WTC11 (cell line): ENCODE results near the gene CLCN6. TPM values are rescaled to one million over a fixed set of nuclear protein-coding genes. Genes with fewer than 3 reads are reported as not detected.

Experiments used
- ATAC-seq: fragments of 200-7000 bp; cut with Tn5 transposase; 2 replicates; pipeline ENCODE4 v1.10.0; 2021; ENCODE audit warnings: mild to moderate bottlenecking, moderate library complexity
- CTCF ChIA-PET: fragments of 300-600 bp; sonication (Branson Sonifier 250); formaldehyde crosslinking; loops from one replicate; lab custom pipeline; 2021; ENCODE audit warnings: antibody characterized with exemption; lab: Charles Lee
- POLR2A ChIA-PET: fragments of 350-600 bp; sonication (Branson Sonifier 250); formaldehyde crosslinking; loops from one replicate; lab custom pipeline; 2021; ENCODE audit warnings: antibody characterized with exemption; lab: Charles Lee
- DNase-seq: peaks from one replicate; pipeline ENCODE4 v3.0.0; 2021; ENCODE audit warnings: low spot score
- H3K27ac Mint-ChIP-seq: 2 replicates; pipeline ENCODE4 v1.8.0; 2021; ENCODE audit warnings: mixed read lengths
- H3K27me3 Mint-ChIP-seq: 2 replicates; pipeline ENCODE4 v1.8.0; 2021; ENCODE audit warnings: low read depth, mild to moderate bottlenecking, moderate library complexity, mixed read lengths
- H3K36me3 Mint-ChIP-seq: 2 replicates; pipeline ENCODE4 v1.8.0; 2021; ENCODE audit warnings: mixed read lengths
- H3K4me1 Mint-ChIP-seq: 2 replicates; pipeline ENCODE4 v1.8.0; 2022; ENCODE audit warnings: mixed read lengths
- H3K4me3 Mint-ChIP-seq: 2 replicates; pipeline ENCODE4 v1.8.0; 2021; ENCODE audit warnings: mild to moderate bottlenecking, moderate library complexity, mixed read lengths
- H3K9me3 Mint-ChIP-seq: 2 replicates; pipeline ENCODE4 v1.8.0; 2021; ENCODE audit warnings: mixed read lengths
- CREB1 ChIP-seq: sonication (generic); formaldehyde crosslinking; IDR thresholded peaks from 2 replicates; pipeline ENCODE4 v1.8.0; 2023; ENCODE audit warnings: mild to moderate bottlenecking, missing genetic modification reagents
- CTCF ChIP-seq: fragments of 200-600 bp; IDR thresholded peaks from 2 replicates; pipeline ENCODE4 v1.8.0; 2022; ENCODE audit warnings: antibody characterized with exemption
- E2F5 ChIP-seq: sonication (generic); formaldehyde crosslinking; IDR thresholded peaks from 2 replicates; pipeline ENCODE4 v1.8.1; 2022; ENCODE audit warnings: mild to moderate bottlenecking, moderate library complexity, missing genetic modification reagents
- FOXP1 ChIP-seq: sonication (generic); formaldehyde crosslinking; IDR thresholded peaks from 2 replicates; pipeline ENCODE4 v1.8.0; 2022; ENCODE audit warnings: missing genetic modification reagents, mild to moderate bottlenecking, moderate library complexity, borderline replicate concordance
- GABPB1 ChIP-seq: sonication (generic); formaldehyde crosslinking; IDR thresholded peaks from 2 replicates; pipeline ENCODE4 v1.8.1; 2023; ENCODE audit warnings: mild to moderate bottlenecking, missing genetic modification reagents
- GRHL2 ChIP-seq: fragments of 250-450 bp; sonication (Bioruptor Pico); IDR thresholded peaks from 2 replicates; pipeline ENCODE4 v1.8.0; 2022; ENCODE audit warnings: mild to moderate bottlenecking, moderate library complexity; ENCODE audit not compliant: insufficient replicate concordance, severe bottlenecking
- IRF2 ChIP-seq: sonication (generic); formaldehyde crosslinking; IDR thresholded peaks from 2 replicates; pipeline ENCODE4 v1.8.0; 2022; ENCODE audit warnings: low read depth, missing genetic modification reagents, borderline replicate concordance
- KAT7 ChIP-seq: sonication (generic); formaldehyde crosslinking; IDR thresholded peaks from 2 replicates; pipeline ENCODE4 v1.8.1; 2023; ENCODE audit warnings: missing genetic modification reagents, mild to moderate bottlenecking, borderline replicate concordance
- RELA ChIP-seq: sonication (generic); formaldehyde crosslinking; IDR thresholded peaks from 2 replicates; pipeline ENCODE4 v1.8.1; 2022; ENCODE audit warnings: missing genetic modification reagents, mild to moderate bottlenecking, borderline replicate concordance
- SMAD4 ChIP-seq: sonication (generic); formaldehyde crosslinking; IDR thresholded peaks from 2 replicates; pipeline ENCODE4 v1.8.0; 2022; ENCODE audit warnings: mild to moderate bottlenecking, missing genetic modification reagents
- TCF7 ChIP-seq: sonication (generic); formaldehyde crosslinking; IDR thresholded peaks from 2 replicates; pipeline ENCODE4 v1.8.0; 2022; ENCODE audit warnings: mild to moderate bottlenecking, low read depth, missing genetic modification reagents, moderate library complexity
- TEAD1 ChIP-seq: sonication (generic); formaldehyde crosslinking; IDR thresholded peaks from 2 replicates; pipeline ENCODE4 v1.8.0; 2022; ENCODE audit warnings: mild to moderate bottlenecking, missing genetic modification reagents
- ZNF423 ChIP-seq: fragments of 250-450 bp; sonication (Bioruptor Pico); IDR thresholded peaks from 2 replicates; pipeline ENCODE4 v2.1.2; 2022; ENCODE audit warnings: mild to moderate bottlenecking, moderate library complexity
- total RNA-seq: library from RNA; stranded (reverse); gene quantifications from 3 replicates; pipeline ENCODE4 v1.2.3, GENCODE V29; 2021
- TF ChIP-seq, protein P1 (sequence below): sonication (generic); formaldehyde crosslinking; conservative IDR thresholded peaks from 2 replicates; pipeline ENCODE4 v1.8.1; 2023; ENCODE audit warnings: mild to moderate bottlenecking, low read depth, missing genetic modification reagents, moderate library complexity
- TF ChIP-seq, protein P2 (sequence below): sonication (generic); formaldehyde crosslinking; IDR thresholded peaks from 2 replicates; pipeline ENCODE4 v1.8.1; 2023; ENCODE audit warnings: mild to moderate bottlenecking, missing genetic modification reagents, moderate library complexity
- TF ChIP-seq, protein P3 (sequence below): sonication (generic); formaldehyde crosslinking; IDR thresholded peaks from 2 replicates; pipeline ENCODE4 v1.8.1; 2023; ENCODE audit warnings: mild to moderate bottlenecking, missing genetic modification reagents
- TF ChIP-seq, protein P4 (sequence below): fragments of 250-450 bp; sonication (Bioruptor Pico); IDR thresholded peaks from 2 replicates; pipeline ENCODE4 v1.9.0; 2021; ENCODE audit warnings: mild to moderate bottlenecking, borderline replicate concordance
- TF ChIP-seq, protein P5 (sequence below): fragments of 250-450 bp; sonication (Bioruptor Pico); IDR thresholded peaks from 2 replicates; pipeline ENCODE4 v2.1.2; 2022; ENCODE audit warnings: mild to moderate bottlenecking, moderate library complexity

CLCN6 gene
- total RNA-seq, 1 experiment from 2014 or later, result 22.3 TPM

- no peaks in the 10 kb centered on the region for H3K36me3 Mint-ChIP-seq
- ATAC-seq (peak; percentile 43), DNase-seq (no peak)
- ChIA-PET POLR2A (no interaction called here), CTCF (interaction anchor here (0.7 to 1.0 kb wide), 2 partner anchors 16 to 105 kb away, joined by 3 to 4 read pairs; partner anchors contain the start of gene FBXO6)
- H3K4me3 Mint-ChIP-seq, result no peak overlapping the region
- no peak for TF ChIP-seq ZNF423 (CRISPR knock-in tag)
- TF ChIP-seq, protein P1, sequence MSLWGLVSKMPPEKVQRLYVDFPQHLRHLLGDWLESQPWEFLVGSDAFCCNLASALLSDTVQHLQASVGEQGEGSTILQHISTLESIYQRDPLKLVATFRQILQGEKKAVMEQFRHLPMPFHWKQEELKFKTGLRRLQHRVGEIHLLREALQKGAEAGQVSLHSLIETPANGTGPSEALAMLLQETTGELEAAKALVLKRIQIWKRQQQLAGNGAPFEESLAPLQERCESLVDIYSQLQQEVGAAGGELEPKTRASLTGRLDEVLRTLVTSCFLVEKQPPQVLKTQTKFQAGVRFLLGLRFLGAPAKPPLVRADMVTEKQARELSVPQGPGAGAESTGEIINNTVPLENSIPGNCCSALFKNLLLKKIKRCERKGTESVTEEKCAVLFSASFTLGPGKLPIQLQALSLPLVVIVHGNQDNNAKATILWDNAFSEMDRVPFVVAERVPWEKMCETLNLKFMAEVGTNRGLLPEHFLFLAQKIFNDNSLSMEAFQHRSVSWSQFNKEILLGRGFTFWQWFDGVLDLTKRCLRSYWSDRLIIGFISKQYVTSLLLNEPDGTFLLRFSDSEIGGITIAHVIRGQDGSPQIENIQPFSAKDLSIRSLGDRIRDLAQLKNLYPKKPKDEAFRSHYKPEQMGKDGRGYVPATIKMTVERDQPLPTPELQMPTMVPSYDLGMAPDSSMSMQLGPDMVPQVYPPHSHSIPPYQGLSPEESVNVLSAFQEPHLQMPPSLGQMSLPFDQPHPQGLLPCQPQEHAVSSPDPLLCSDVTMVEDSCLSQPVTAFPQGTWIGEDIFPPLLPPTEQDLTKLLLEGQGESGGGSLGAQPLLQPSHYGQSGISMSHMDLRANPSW (CRISPR knock-in tag), result no peak
- no peak for TF ChIP-seq KAT7 (CRISPR knock-in tag)
- TF ChIP-seq FOXP1 (CRISPR knock-in tag), result no peak
- TF ChIP-seq, protein P2, sequence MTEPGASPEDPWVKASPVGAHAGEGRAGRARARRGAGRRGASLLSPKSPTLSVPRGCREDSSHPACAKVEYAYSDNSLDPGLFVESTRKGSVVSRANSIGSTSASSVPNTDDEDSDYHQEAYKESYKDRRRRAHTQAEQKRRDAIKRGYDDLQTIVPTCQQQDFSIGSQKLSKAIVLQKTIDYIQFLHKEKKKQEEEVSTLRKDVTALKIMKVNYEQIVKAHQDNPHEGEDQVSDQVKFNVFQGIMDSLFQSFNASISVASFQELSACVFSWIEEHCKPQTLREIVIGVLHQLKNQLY (CRISPR knock-in tag), result no peak
- no peak for TF ChIP-seq GRHL2 (CRISPR knock-in tag)
- TF ChIP-seq, protein P3, sequence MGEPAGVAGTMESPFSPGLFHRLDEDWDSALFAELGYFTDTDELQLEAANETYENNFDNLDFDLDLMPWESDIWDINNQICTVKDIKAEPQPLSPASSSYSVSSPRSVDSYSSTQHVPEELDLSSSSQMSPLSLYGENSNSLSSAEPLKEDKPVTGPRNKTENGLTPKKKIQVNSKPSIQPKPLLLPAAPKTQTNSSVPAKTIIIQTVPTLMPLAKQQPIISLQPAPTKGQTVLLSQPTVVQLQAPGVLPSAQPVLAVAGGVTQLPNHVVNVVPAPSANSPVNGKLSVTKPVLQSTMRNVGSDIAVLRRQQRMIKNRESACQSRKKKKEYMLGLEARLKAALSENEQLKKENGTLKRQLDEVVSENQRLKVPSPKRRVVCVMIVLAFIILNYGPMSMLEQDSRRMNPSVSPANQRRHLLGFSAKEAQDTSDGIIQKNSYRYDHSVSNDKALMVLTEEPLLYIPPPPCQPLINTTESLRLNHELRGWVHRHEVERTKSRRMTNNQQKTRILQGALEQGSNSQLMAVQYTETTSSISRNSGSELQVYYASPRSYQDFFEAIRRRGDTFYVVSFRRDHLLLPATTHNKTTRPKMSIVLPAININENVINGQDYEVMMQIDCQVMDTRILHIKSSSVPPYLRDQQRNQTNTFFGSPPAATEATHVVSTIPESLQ (CRISPR knock-in tag), result no peak
- no peak for TF ChIP-seq TEAD1 (CRISPR knock-in tag)
- TF ChIP-seq SMAD4 (CRISPR knock-in tag), result no peak
- TF ChIP-seq CREB1 (CRISPR knock-in tag), result no peak
- TF ChIP-seq TCF7 (CRISPR knock-in tag), result no peak
- no peak for TF ChIP-seq RELA (CRISPR knock-in tag)
- no peak for TF ChIP-seq E2F5
- TF ChIP-seq, protein P4, sequence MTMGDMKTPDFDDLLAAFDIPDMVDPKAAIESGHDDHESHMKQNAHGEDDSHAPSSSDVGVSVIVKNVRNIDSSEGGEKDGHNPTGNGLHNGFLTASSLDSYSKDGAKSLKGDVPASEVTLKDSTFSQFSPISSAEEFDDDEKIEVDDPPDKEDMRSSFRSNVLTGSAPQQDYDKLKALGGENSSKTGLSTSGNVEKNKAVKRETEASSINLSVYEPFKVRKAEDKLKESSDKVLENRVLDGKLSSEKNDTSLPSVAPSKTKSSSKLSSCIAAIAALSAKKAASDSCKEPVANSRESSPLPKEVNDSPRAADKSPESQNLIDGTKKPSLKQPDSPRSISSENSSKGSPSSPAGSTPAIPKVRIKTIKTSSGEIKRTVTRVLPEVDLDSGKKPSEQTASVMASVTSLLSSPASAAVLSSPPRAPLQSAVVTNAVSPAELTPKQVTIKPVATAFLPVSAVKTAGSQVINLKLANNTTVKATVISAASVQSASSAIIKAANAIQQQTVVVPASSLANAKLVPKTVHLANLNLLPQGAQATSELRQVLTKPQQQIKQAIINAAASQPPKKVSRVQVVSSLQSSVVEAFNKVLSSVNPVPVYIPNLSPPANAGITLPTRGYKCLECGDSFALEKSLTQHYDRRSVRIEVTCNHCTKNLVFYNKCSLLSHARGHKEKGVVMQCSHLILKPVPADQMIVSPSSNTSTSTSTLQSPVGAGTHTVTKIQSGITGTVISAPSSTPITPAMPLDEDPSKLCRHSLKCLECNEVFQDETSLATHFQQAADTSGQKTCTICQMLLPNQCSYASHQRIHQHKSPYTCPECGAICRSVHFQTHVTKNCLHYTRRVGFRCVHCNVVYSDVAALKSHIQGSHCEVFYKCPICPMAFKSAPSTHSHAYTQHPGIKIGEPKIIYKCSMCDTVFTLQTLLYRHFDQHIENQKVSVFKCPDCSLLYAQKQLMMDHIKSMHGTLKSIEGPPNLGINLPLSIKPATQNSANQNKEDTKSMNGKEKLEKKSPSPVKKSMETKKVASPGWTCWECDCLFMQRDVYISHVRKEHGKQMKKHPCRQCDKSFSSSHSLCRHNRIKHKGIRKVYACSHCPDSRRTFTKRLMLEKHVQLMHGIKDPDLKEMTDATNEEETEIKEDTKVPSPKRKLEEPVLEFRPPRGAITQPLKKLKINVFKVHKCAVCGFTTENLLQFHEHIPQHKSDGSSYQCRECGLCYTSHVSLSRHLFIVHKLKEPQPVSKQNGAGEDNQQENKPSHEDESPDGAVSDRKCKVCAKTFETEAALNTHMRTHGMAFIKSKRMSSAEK, result no peak
- TF ChIP-seq, protein P5, sequence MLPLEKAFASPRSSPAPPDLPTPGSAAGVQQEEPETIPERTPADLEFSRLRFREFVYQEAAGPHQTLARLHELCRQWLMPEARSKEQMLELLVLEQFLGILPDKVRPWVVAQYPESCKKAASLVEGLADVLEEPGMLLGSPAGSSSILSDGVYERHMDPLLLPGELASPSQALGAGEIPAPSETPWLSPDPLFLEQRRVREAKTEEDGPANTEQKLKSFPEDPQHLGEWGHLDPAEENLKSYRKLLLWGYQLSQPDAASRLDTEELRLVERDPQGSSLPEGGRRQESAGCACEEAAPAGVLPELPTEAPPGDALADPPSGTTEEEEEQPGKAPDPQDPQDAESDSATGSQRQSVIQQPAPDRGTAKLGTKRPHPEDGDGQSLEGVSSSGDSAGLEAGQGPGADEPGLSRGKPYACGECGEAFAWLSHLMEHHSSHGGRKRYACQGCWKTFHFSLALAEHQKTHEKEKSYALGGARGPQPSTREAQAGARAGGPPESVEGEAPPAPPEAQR, result no peak
- TF ChIP-seq GABPB1 (CRISPR knock-in tag), result no peak
- TF ChIP-seq CTCF, result no peak
- TF ChIP-seq IRF2 (CRISPR knock-in tag), result no peak
- no peaks in the 10 kb centered on the region; the same call in 1 of the 2 replicates for H3K27me3 Mint-ChIP-seq
- H3K4me1 Mint-ChIP-seq, result peaks cover 3% of the 10 kb centered on the region; the same call in 1 of the 2 replicates
- H3K27ac Mint-ChIP-seq, result no peak overlapping the region
- no peaks in the 10 kb centered on the region for H3K9me3 Mint-ChIP-seq
Observed at GRCh38 chr1:11768821-11769220, 37.2 kb upstream of the CLCN6 start.
